Measurements from ENCODE around the gene SERINC5.

SERINC5 gene

DNA sequence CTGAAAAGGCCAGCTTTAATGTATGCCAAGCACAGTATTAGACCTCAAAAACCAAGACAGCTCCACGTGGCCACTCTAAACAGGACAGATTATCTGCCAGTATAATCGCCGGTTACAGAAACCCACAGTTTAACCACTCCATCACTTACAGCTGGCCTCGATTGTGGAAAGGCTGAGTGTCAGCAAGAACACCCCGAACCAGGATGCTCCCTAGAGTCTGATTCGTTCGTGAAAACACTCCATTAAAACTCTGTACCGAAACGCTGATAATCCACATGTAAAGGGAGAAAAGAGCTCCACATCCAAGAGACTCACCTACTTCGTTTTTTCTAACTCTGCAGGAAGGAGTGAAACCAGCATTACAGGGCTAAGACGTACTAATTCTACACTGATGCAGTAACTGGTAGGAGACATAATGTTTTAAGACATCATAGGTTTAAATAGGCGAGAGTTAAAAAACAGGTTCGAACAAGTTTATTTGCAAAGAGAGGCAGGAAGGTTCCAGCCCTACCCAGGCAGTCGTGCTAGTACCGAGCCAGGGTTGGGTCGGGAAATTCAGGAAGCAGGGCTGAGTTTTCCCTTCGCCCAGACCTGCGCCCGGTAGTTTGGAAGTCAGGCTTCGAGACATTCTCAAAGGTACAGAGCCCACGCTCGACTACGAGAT, 949 bp downstream of the SERINC5 start:
- DNase-seq (ENCODE audit: low spot score): peak; percentile 45

DNA sequence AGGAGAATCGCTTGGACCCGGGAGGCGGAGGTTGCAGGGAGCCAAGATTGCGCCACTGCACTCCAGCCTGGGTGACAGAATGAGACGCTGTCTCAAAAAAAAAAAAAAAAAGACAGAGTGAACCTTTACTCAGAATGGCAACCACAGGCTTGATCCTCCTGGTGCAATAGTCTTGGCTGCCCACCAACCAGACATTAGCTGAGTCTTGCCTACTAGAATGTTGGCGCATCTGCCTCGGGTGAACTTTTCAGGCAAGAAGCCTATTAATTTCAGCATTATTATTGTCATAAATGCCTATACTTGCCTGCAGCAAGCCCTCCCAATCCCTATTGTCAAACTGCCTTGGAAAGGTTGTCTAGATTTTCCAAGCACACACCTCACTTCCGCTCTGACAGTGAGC, 4.2 kb downstream of the SERINC5 start:
- peak; percentile 44 for DNase-seq (ENCODE audit: low spot score)

DNA sequence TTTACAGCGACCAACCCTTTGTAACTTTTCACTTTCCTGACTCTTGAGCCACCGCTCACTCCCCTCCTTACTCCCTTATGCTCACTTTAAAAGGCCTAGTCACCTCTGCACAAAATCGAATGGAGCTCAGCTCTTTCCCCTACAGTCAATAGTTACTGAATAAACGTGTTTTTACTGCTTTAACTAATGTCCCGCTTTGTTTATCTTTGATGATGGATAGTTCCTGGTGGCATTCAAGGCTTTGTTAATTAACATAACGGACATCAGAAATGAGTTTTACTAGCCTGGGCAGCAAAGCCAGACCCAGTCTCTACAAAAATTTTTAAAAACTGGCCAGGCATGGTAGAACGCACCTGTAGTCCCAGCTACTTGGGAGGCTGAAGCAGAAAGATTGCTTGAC, 5.0 kb downstream of the SERINC5 start:
- DNase-seq (ENCODE audit: low spot score): no peak

DNA sequence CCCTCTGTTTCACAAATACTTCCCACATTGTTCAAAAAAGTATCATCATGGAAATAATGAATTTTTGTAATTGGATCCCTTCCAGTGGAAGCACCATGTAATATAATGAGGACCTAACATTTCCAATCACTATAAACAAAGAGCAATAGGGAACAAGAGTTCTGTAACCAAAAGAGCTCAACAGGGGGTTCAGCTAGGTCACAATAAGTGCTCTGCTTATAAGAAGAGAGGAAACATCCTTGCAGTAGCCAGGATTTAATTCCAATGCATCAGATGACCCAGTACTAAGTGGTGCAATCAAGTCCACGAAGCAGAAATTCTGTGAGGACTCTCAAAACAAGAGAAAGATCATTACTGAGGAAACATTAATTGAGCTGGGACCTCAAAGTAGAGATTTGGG, 5.9 kb downstream of the SERINC5 start:
- DNase-seq (ENCODE audit: low spot score): no peak

DNA sequence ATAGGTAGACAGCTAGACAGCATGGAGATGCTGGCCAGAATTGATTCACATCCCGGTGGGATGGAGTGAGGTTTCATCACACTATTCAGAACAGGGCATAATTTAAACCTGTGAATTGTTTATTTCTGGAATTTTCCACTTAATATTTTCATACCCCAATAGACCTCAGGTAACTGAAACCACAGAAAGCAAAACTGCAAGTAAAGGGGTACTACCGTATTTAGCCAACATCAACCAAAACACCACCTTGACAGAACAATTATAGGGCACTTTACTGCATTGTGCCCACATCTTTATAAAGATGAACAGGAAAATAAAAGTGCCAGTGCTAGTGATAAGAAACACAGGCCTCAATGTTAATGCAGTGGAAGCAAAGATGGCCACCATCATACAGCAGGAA, 7.5 kb downstream of the SERINC5 start:
- DNase-seq (ENCODE audit: low spot score): no peak

DNA sequence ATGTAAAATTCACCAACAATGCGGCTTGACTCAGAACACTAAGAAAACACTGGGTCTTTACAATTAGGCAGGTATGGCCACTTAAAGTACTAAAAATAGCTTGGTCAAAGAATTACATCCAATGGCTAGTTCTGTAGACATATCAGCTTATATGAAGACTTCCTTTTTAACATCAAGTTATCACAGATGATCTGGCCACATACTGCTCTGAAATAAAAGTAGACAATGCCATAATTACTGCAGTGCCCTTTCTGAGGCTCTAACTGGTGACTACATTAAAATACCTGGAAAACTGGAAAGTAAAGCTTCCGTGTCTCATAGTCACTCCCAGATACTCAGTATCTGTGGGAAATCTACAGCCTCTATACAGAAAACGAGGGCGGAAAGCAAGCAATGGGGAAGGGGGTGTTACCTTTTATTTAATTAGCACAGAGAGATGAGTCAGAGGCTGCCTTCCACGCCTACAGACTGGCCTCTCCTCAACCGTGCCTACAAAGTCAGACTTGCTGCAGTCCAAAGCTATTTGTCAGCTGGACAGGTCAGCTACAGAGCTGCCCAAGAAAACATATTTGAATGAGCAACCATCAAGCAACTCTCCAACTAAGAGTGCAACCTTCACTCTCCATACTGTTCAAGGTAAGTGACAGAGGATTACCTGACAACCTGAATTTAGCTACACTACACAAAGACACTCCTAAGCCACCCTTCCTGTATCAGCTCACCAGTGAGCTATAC, 8.7 kb downstream of the SERINC5 start:
- DNase-seq (ENCODE audit: low spot score): peak; percentile 85

DNA sequence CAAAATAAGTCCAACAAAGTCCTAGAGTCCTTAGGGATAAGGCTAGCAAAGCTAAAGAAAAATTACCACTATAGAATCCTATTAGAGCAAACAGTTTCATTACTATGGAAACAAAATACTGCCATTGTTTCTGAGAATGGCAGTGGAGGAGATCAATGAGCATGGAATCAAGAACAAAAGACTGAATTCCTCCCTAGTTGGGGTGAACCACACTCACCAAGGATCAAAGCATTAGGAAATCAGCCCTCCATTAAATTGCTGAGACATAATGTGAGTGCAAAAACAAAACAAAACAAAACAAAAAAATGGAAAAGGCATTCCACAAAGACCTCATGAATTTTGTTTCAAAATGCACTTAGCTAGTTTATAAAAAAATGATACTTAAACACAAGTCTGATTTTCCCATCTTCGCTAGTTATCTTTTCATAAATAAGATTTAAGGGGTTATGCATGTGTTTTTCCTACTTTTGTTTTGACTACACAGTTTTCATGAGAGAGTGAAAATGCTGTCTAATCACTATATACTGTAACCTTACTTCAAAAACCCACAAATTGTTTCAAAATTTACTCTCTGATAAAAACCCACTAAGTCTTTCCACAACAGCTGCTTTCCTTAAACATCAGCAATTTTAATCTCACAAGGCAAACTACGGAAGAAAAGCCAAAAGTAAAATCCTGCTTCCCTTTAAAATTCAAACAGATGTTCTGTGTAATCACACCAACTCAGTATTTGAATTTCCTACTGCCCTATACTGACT, 9.7 kb downstream of the SERINC5 start:
- peak; percentile 65 for DNase-seq (ENCODE audit: low spot score)

DNA sequence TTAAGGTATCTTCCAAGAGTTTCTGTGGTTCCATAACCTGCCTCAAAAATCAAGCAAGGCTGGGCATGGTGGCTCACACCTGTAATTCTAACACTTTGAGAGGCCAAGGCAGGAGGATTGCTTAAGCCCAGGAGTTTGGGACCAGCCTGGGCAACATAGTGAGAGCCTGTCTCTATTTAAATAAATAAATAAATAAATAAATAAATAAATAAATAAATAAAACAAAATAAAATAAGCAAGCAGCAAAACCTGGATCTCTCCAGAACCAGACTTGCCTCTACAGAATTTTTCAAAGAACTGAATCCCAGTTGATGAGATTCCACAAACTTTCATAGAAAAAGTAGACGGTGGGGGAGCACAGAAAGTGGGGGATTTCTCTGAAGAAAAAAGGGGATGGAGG, 12.3 kb downstream of the SERINC5 start:
- DNase-seq (ENCODE audit: low spot score): no peak

DNA sequence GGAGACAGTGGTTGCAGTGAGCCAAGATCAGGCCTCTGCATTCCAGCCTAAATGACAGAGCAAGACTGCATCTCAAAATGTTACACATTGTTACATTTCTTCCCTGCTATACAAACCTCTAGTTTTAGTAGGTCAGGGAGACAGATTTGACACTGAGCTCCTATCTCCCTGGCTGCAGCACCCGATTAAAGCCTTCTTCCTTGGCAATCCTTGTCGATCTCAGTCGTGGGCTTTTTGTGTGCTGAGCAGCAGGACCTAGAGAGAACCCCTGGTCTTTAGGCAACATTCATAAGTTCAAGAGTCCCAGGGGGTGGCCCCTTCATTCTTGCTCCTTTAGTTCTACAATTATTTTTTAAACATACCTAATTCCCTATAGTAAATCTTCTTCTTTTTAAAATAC, 13.0 kb downstream of the SERINC5 start:
- no peak for DNase-seq (ENCODE audit: low spot score)

DNA sequence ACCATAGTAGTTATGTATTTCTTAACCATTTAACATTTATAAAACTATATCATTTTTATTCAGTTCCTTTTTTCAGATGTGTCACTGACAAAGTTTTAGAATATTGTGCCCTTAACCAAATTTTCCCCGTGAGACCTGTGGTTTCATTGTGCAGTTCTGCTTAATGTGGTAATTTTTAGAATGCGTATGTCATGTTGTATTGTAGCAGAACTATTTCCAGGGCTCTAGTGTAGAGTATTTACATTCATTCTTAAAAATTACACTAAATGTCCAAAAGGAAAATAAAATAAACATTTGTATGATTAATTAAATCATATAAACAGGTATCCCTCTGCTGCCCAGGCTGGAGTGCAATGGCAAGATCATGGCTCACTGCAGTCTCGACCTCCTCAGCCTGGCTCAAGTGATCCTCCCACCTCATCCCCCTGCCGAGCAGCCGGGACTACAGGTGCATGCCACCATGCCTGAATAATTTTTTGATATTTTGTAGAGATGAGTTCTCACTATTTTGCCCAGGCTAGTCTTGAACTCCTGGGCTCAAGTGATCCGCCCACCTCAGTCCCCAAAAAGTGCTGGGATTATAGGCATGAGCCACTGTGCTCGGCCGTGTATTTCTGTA, 15.4 kb downstream of the SERINC5 start:
- no peak for DNase-seq (ENCODE audit: low spot score)

DNA sequence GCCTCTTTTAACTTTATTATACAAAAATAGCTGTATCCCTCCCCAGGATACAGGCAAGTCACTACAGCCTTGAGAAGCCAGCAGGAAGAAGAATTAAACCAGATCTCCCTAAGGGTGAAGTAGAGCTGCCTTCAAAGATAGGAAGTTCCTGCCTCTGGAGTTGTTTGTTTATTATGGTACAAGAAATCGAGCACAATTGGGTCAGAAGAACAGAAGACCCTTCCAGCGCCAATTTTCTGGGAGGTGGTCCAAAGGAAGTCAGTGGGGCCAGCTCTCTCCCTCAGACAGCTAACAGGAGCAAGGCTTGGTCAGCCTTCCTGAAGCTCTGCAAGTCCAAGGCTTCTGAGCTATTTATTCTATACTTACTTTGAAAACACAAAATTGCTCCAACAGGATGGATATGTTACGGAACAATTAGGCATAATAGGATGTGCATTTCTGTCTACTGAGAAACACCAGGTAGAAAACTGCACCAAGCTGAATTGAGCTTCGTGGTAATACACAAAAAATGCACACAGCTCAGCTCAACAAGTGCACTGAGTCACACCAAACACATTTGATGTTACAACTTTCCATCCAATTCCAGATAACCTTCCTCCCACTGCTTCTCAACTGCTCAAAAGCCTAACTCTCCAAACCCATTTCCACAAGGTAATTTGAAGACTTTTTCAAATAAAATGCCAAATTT, 16.0 kb downstream of the SERINC5 start:
- no peak for DNase-seq (ENCODE audit: low spot score)

DNA sequence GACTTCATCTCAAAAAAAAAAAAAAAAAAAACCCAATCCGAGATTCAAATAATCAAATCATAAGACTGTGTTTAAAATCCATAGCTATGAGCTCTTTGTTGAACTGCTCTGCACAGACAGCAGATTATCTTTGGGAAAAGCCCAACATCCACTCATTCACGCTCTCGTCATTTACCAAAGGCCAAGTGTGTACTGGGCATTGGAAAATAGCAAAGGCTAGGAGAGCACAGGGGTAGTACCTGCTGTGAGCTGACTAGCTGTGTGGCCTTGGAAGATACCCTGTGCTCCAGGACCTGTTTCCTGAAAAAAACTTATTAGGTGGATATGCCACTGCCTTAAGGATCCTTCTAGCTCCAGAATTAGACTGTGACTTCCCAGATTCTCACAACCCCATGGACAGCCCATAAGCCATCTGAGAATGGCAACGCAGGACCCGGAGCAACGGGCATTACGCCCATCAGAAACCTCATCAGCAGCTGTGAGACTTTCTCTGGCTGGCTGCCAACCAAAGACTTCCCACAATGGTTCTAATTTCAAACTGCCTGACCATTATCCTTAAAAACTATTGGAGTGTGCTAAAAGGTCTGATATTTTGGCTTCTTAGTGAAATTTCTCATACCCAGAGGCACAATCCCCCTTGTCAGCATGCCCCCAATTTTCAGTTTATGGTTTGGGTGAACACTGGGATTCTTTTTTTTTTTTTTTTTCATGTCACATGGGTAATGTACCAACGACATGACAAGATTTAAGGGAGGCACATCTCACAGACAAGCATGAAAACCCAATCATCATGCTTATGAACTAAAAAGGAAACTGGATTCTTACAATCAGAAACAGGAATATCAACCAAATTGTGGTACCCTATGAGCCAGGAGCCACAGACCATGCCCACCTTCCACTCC, 16.8 kb downstream of the SERINC5 start:
- peak; percentile 62 for DNase-seq (ENCODE audit: low spot score)

DNA sequence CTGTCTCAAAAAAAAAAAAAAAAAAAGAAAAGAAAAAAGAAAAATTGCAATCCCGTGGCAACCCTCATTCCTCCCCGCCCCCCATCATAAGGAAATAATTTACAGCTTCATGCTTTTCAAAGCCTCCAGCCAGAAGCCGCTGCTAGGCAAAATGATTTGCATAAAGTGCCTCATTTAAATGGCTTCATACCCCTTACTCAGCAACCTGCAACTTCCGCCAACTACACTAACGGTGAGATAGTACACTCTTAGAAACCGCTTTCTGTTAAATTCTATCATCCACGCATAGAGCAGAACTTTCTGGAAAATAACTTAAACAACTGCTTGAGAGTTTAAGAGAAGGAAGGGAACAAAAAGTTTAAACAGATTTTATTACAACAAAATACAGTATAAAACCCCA, 17.8 kb downstream of the SERINC5 start:
- no peak for DNase-seq (ENCODE audit: low spot score)

DNA sequence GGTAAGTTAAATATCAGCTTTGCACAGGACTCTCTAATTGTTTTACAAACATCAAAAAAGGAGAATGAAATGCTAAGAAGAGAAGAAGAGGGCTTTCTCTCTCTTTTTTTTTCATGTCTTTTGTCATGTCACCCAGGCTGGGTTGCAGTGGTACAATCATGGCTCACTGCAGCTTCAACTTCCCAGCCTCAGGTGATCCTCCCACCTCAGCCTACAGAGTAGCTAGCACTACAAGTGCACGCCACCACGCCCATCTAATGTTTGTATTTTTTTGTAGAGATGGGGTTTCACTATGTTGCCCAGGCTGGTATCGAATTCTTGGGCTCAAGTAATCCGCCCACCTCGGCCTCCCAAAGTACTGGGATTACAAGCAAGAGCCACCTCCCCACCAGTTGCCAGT, 18.6 kb downstream of the SERINC5 start:
- DNase-seq (ENCODE audit: low spot score): no peak

DNA sequence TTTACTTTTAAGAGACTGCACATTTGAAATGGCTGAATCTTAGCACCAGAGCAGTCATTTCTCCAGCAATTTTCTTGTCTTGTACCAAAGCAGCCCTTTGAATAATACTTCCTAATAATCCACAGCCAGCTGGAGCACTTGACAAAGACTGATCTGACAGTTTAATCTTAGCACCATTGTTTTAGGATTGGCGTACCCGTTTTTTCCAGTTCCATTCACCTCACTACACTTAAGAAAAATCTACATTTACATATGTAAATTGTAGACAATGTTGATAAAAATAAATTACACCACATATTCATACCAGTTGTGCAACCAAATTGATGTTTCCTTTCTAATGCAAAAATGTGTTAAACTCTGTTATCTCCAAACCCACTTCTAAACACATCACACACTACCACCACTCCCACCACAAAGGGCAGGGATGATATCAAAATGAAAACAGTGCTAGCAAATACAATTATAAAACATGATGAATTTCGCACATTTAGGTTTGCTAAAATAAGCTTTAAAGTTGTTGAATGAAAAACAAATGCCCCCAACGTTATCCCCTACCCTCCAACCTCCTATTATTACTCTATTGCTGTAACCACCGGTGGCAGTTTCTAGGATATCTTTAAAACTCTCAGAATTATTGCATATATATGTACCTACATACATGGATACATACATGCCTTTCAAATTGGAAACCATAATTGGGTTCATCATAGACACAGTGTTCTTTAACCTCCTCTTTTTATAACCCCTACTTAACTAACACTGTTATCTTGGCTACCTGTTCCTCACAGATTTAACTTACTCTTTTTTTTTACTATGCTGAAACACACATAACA, 21.5 kb downstream of the SERINC5 start:
- DNase-seq (ENCODE audit: low spot score): no peak

DNA sequence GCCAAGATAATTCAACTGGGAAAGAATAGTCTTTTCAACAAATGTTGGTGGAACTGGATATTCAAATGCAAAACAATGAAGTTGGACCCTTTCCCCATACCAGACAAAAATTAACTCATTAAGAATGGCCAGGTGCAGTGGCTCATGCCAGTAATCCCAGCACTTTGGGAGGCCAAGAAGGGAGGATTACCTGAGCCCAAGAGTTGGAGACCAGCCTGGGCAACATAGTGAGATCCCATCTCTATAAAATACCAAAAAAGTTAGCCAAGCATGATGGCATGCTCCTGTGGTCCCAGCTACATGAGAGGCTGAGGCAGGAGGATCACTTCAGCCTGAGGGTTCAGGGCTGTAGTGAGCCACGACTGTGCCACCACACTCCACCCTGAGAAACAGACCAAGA, 24.2 kb downstream of the SERINC5 start:
- no peak for DNase-seq (ENCODE audit: low spot score)

DNA sequence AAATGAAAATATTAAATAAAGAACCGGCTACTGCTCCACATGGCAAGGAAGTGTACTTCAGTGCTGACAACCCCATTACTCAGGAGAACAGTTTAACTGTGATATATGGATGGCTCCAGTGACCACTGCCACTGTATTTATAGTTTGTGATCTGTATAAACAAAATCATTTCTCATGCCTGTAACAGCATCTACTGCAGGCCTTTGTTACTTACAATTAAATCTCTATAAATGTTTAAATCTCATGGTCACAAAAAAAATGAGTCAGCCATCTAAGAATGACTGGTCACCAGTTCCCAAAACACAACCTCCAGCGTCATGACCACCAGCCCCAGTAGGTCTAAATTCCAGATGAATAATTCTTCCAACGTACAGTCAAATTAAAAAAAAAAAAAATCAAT, 24.6 kb downstream of the SERINC5 start:
- peak; percentile 71 for DNase-seq (ENCODE audit: low spot score)

DNA sequence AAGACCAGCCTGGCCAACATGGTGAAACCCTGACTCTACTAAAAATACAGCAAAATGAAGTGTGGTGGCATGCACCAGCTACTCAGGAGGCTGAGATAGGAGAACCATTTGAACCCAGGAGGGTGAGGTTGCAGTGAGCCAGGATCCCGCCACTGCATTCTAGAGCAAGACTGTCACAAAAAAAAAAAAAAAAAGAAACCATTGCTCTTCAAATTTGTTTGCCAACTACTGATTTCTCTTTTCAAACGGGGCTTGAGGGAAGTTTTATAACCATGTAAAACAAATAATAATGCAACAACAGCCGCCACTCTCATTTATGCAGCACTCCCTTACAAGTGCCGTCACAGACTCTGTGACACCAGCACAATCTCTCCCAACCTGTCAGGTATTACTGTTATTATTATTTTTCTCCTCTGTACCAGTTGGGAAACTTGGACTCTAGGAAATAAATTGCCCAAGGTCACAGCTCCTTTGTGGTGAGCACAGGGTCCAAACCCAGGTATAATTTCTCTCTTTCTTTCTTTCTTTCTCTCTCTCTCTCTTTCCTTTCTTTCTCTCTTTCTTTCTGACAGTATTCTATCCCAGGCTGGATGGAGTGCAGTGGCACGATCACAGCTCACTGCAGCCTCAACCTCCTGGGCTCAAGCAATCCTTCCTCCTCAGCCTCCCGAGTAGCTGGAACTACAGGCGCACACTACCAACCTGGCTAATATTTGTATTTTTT, 25.4 kb downstream of the SERINC5 start:
- no peak for DNase-seq (ENCODE audit: low spot score)

DNA sequence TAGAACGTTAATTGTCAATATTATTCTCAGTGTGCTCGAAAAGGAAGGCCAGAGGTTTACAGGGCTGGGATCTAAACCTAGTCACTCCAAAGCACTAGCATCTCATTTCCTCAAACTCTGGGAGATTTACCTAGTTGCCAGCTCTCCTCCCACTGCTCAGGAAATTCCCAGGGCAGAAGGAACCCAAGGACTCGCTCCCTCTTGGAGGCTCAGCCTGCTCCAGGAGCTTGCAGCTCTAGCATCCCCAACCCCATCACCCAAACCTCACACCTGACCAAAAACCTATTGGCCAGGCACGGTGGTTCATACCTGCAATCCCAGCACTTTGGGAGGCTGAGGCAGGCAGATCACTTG, 26.0 kb downstream of the SERINC5 start:
- DNase-seq (ENCODE audit: low spot score): no peak
